GM21447 (cell line): Measurements from ENCODE around the gene PDGFD.

Source experiments
- ATAC-seq: cut with Tn5 transposase; IDR thresholded peaks from one replicate; pipeline ENCODE4 v1.9.1; 2021; ENCODE audit not compliant: unreplicated experiment

The PDGFD gene

DNA sequence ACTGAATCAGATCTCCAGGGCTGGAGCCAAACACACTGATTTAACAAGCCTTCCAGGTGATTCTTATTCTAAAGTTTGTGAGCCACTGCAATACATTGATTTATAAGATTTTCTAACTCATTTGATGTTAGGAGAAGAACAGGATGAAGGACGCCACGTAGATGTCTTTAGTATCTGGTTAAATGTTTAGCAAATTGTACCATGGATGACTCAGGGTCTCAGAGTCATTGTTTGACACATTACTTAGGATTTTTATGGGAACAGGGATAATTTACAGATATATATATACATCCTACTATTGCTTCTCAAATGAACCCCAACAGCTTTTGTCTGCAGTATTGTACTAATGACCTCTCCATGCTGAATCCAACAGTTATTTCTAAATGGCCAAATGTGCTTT is 270.6 kb downstream of the PDGFD start:
- ATAC-seq = no peak

DNA sequence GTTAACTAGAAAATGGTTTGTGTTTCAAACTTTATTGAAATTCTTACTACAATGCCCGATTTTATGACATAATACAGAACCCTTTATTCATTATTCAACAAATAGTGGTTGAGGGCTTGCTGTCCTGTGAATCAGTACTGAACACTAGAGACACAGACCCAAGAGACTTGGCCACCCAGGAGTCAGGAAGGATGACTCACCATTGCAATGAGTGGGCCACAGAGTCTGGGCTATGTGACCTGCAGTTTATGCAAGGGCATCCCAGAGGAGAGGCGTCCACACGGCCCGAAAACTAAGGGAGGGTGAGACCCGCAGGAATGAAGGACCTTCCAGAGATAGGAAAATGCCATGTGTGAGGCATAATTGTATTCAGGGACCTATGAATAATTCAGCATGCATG is 271.3 kb downstream of the PDGFD start:
- no peak for ATAC-seq

DNA sequence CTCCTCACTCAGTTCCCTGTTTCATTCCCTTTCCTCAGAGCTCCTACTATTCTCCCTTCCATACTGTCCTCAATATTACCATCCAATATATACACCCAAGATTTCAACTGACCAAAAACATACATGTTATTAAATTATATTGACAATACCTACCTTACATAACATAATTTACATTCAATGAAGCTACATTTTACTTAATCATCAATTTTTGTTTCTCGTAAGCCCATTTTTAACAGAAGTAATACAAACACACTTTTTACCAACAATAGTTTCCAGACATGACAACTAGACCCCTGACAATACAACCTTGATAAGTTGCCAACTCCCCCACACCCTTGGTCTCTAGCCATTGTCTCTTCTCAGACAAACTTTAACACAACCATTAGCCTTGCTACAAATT is 273.3 kb downstream of the PDGFD start:
- ATAC-seq = no peak

DNA sequence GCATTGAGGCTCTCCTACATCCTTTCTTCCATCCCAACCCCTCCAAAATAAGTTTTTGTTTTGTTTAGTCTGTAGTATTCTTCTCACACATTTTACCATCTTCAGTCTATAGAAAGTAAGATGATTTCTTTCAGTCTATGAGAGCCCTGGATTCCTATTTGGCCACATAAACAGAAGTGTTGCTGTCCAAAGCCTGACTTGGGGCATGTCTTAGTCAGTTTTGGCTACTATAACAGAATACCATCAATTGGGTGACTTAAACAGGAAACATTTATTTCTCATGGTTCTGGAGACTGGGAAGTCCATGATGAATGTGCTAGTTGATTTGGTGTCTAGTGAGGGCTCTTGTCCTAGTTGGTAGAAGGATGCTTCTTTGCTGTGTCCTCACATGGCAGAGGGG is 274.3 kb downstream of the PDGFD start:
- ATAC-seq = no peak

DNA sequence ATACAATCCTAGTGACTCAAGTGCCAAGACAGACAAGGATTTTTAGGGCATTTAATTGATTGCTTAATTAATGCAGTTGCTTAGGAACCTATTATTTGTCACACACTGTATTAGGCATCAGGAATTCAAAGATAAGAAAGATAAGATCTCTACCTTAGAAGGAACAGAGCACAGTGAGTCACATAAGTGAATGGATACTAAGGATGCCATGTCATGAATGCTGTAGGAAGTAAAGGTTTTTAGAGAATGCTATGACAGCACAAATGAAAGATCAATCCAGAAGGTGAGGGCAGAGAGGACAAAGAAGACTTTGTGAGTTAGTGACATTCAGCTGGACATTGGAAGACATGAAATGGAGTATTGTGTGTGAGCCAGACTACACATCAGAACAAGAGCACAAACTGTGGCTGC is 275.4 kb downstream of the PDGFD start:
- ATAC-seq = no peak

DNA sequence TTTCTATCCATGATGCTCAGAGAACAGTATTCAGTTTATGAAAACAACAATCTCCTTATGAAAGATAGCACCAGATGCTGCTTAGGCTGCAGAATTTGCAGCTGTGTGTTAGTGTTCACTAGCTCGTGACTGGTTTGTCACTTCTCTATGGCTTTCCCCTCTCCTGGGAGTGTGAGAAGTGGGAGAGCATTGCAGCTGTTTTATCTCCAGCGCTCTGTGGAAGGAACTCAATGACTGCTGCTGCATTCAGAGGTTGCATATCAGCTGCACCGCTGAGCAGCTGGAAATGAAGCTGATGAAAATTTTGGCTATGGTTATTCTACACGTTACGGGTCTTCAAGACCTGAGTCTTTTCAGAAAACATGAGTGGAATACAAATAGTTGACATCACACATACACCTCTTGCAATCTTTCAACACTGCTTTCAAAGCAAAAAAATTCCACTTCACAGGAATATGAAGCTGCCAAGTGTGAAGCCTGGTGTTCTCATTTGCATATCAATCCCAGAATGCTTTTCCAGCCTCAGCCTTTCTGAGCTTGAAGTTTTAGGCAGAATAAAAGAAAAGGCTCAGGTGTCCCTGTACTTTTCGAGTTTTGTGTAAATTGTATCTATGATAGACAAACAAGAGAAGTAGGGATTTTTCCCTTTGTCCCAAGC is 276.8 kb downstream of the PDGFD start:
- ATAC-seq = no peak

DNA sequence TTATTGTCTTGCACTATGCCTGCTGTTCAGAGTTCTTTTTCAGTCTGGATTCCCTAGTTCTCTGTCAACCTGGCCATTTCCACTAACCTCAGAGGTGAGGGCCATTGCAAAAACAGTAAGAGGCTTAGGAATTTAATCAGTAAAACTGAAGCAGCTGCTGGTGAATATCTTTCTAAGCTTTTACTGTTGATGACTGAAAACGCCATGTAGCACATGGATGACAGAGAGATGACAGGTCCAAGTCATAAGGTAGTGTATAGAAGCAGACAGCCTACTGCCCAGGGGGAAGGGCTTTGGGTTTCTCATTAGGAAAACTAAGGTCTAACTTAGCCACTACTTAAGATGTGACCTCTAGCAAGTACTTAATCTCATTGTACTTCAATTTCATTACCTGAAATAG is 280.1 kb downstream of the PDGFD start:
- ATAC-seq = no peak

DNA sequence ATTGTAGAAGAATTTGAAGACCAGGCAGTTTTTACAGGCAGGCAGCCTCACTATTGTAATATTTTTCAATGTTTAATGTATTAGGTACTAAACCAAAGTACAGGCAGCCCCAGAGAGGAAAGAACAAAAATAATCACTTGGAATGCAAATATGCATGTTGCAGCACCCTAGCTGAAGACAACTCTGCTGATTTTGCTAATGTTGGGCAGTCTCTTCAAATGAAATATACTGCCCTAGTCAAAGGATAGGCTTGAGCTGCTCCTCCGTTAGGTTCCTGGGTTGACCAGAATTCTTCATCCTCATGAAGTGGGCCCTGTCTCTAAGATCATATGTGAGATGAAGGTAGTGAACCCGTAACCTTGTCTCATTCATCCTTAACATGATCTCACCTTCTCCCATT is 280.7 kb downstream of the PDGFD start:
- ATAC-seq = no peak

DNA sequence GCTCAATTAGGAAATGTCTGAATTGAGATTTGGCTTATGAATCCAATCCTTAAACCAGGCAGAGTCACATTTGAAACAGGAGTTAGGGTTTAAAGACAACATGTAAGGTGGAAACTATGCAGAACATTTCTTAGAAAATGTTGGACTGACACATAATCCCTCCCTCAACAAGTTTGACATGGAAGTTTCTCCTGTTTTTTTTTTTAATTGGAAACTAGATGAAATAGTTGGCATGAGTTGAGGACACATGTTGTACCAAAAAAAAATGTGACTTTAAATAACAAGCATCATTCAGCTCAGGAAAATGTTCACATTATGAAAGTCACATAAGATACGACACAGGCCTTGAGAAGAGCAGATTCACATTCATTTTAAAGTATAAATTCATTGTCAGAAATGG is 282.4 kb downstream of the PDGFD start:
- no peak for ATAC-seq

DNA sequence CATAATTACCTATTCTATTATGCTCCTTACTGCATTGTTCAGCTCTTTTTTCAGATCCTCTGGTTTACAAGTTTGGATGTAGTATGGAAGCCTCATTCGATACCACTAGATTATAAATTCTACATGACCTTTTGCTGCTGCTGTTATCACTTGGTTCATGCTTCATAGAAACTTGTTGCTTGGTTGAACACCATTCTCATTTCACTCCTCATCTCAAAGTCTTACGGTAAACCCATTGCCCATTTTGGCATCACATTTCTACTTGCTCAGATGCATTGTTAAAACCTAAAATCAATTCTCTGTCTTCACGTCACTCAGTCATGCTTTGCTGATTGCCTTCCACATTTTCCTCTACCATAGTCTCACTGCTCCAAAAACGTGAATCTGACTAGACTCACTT is 283.0 kb downstream of the PDGFD start:
- ATAC-seq = no peak

DNA sequence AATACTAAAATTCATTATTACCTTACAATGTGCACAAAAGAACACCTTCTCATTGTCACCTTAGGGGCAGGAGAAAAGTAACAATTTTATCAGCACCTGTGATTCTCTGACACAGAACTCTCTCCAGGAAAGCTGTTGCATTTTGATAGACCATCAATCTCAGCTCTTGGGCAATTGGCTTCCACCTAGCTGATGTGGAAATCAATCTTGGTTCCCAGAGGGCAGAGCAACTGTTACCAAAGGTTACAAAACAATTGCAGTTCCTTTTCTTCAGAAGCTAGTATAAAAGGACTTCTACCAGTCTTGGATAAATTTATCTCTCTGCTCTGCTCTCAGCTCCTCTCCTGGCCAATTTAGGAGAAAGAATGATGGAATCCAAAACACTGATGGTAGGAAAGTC is 285.3 kb downstream of the PDGFD start:
- no peak for ATAC-seq

DNA sequence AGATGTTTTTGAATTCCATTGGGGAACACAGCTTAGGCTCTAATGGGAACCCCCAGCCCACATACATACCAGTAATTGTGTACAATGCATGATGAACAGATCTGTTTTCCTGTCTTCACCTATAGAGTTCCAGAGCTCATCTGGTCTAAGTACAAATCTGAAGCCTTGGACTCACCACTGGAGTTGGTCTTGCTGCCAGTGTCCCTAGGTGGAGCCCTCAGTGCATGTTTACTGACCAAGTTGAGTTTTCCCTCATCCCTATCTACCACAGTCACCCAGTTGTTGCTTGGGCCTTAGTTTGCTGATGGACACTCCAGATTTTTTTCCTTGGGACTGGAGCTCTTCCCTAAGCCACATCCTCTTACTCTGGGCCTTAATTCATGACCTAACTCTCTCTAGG is 286.7 kb downstream of the PDGFD start:
- ATAC-seq = no peak

DNA sequence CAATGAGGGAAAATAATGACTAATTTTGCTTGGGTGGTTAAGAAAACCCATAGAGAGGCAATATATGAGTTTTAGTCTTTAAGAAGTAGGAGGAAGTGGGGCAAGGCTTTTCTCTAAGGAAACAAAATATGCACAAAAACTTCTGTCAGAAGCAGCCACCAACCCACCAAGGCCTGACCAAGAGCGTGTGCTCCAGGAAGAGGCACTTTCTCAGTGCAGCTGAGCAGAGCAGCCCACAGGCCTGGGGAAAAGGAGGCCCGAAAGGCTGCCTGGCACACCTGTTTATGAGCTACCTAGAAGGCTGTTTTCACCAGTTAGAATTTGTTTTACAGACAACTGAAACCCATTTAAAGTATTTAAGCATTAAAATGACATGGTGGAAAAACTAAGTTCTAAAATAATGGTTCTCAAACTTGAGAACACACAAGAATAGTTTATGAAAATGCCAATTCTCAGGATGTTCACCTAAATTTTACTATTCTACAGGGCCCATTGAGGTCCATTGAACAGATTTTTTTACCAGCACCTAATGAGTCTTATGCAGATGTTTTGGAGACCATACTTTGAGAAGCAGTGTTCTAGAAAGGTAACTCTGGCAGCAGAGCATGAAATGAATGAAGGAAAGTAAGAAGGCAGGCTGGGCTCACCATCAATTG is 288.0 kb downstream of the PDGFD start:
- ATAC-seq = peak; percentile 89

DNA sequence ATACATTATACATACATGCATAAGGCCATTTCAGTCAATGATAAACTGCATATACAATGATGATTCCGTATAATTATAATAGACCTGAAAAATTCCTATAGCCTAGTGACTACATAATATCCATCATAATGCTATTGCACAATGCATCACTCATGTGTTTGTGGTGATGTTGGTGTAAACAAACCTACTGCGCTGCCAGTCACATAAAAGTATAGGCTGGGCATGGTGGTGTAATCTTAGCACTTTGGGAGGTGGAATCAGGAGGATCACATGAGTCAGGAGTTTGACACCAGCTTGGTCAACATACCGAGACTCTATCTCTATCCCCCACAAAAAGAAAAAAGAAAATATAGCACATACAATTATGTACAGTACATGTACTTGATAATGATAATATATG is 291.2 kb downstream of the PDGFD start:
- ATAC-seq = no peak

DNA sequence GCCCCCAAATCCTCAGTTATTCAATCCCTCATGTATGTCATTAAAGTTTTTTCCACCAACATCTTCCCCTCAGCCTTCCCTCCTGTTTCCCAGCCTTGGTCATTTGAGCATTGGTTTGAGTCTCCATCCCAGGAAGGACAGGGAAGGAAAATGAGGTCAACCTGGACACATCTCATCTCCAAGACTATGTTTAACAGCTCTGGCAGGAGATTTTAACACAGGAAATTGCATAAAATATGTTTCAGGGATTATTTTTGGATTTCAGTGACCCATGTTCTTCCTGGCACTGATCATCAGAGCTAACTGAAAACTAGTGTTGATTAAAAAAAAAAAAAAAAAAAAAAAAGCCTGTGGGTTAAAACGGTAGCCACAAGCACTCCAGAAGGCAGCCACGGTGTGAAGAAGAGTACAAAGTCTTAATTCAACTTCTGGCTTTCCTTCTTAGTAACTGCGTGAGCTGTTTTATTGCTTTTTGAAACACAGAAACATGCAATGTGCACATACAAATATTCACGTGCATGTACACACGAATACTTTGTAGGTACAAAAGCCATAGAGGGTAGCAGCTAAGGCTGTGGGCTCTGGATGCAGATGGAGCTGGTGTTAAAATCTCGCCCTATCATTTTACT is 291.9 kb downstream of the PDGFD start:
- no peak for ATAC-seq

DNA sequence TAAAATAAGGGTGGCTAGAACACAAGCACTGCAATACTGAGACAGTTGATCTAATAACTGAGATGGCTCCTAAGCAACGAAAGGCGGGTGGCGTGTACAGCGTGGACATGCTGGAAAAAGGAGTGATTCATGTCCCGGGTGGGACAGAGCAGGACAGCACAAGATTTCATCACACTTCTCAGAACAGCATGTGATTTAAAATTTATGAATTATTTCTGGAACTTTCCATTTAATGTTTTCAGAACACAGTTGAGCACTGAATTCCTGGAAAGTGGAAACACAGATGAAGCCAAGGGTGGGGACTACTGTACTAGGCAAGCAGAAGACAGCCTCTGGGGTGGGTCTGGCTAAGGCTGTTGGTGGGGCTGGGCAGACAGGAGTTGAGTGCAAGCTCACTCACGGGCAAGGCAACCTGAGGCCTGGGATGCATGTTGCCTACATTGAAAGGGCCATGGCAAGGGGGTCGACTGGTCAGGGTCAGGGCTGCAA is 293.1 kb downstream of the PDGFD start:
- no peak for ATAC-seq

DNA sequence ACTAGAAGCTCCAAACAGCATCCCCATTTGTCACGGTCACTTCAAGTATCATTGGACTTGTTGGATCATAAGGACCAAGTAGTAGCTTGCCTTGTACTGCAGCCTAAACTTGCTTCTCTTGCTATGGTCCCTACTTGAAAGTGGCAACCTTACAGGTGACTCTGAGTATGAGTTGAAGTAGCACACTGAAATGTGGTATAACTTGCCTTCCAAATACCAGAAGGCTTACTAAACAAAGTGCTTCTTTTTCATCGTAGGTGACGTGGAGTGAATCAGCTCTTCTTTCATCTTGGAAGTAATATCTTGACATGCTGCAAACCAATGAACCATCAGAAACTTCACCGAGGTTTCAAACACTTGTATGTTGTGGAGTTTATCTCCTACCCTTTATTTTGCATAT is 296.5 kb downstream of the PDGFD start:
- no peak for ATAC-seq

DNA sequence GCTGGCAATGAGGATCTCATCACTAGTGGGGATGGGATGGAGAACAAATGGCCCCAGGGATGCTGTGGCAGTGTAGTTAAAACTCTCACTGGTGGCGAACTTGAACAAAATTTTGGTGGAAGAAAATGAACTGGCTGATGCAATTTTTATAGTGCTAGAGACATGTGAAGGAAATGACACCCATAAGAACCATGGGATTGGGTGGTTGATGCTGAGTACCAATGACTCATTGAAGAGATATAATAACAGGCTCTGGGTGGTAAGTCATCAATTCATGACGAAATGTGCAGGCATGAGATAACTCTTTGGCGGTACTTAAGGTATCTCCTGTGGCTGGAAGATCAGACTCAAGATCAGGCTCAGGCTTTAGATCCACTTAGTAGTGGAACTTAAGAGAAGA is 300.4 kb downstream of the PDGFD start:
- ATAC-seq = no peak

DNA sequence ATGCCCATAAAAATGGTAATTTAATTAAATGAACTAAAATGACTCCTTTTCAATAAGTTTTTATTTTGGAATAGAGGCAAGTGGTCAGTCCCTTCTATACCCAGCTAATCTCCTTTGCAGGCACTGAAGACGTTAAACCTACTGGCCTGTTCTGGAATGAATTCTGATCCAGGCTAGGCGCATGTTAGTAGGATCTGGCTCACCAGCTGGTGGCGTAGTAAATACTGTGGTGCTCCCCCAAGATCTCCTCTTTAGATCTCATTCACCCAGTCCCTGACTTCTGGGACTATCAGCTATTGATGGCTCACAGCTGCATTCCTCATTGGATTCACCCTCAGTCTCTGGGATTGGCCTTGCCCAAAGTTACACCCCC is 301.2 kb downstream of the PDGFD start:
- ATAC-seq = peak; percentile 8

DNA sequence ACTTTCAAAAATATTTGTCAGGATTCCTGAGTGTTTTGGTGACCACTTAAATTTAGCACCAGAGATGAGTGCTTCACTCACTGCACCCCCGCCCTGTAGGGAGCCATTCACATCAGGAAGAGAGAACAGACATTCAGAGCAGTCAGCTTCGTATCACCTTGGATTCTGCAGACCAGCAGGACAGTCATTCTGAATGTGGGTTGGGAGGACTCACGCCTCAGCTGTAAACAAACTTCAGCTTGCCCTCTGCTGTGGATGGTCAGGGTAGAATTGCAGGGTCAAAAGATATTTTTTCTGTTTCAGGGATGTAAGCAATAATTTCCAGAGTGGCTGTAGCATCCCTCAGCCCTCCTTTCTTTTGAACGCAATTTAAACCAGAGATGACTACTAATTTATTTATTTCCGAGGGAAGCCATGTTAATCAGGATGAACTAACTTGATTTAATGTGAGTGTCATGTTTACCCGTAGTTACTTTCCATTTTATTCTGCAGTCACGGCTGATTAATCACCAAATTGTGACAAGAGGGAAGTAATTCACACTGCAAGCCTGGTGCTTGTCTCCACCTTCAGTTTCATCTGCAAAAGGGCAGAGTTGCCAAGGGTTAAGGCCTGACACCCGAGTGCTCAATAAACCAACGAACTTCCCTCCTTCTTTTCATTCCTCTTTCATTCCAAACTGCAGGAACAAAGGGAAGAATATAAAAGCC is 301.7 kb downstream of the PDGFD start:
- peak; percentile 91 for ATAC-seq
